K562 (cell line): ENCODE results near the gene MYL5. TPM values are rescaled to one million over a fixed set of nuclear protein-coding genes. Genes with fewer than 3 reads are reported as not detected.

Experiments used
- ATAC-seq: fragments of 200-7000 bp; cut with Tn5 transposase; 3 replicates; pipeline ENCODE4 v1.9.1; 2020; ENCODE audit warnings: moderate library complexity
- BruUV-seq: library from RNA; stranded (reverse); fragments of 400-500 nt; replicated peaks from 2 replicates; lab custom pipeline; 2021; lab: Mats Ljungman, UMichigan
- CTCF ChIA-PET: fragments of 300-600 bp; formaldehyde crosslinking; extraction: SDS; loops from one replicate; lab custom pipeline; 2021; ENCODE audit warnings: low intra/inter-chr PET ratio; lab: Yijun Ruan, JAX
- POLR2A ChIA-PET: fragments of 300-600, 350-650 bp; sonication (Branson Sonifier 250); formaldehyde crosslinking; extraction: SDS; loops from one replicate; lab custom pipeline; 2021; ENCODE audit warnings: antibody characterized with exemption, inconsistent platforms; lab: Yijun Ruan, JAX
- DNase-seq, 4 experiments: peaks; one replicate each; pipeline versions ENCODE4 v3.0.0 to v3.0.0-alpha.2; 2011 to 2018; ENCODE audit warnings: low spot score in 3 of 4, mixed read lengths in 3 of 4; ENCODE audit errors: extremely low read depth in 1 of 4
- FAIRE-seq: peaks from 2 replicates; lab custom pipeline; 2011; peaks lifted over from hg19 to GRCh38; lab: Jason Lieb, UNC
- H2AFZ ChIP-seq: 2 replicates; pipeline ENCODE4 v1.6.0; 2011; ENCODE audit warnings: low read depth, low read length, control low read depth, inconsistent platforms
- H3K27ac ChIP-seq: fragments of 200-600 bp; 3 replicates; pipeline ENCODE4 v1.8.0; 2011; ENCODE audit warnings: low read depth, mild to moderate bottlenecking, control low read depth, inconsistent platforms, low read length, moderate library complexity, mixed read lengths; ENCODE audit errors: extremely low read depth
- H3K27me3 ChIP-seq, 2 experiments: fragments of 300-600 bp in 1 of 2; 2 replicates in 1 of 2; 3 replicates in 1 of 2; pipeline versions ENCODE4 v1.6.0 to v1.8.0; 2011; ENCODE audit warnings: inconsistent platforms in 2 of 2, low read length in 2 of 2, mild to moderate bottlenecking in 1 of 2, mixed read lengths in 1 of 2, moderate library complexity in 1 of 2; ENCODE audit not compliant: control insufficient read depth in 2 of 2, insufficient read depth in 2 of 2
- H3K36me3 ChIP-seq: fragments of 300-600 bp; 3 replicates; pipeline ENCODE4 v1.8.0; 2011; ENCODE audit warnings: mild to moderate bottlenecking, low read length, inconsistent platforms; ENCODE audit not compliant: control insufficient read depth, insufficient read depth
- H3K4me1 ChIP-seq, 2 experiments: fragments of 200-600 bp in 1 of 2; replicated peaks in 1 of 2; 2 replicates in 1 of 2; 3 replicates in 1 of 2; pipeline versions ENCODE4 v1.5.1 to v1.8.0; 2011; ENCODE audit warnings: inconsistent platforms in 2 of 2, low read length in 2 of 2, mild to moderate bottlenecking in 1 of 2, mixed read lengths in 1 of 2, moderate library complexity in 1 of 2; ENCODE audit not compliant: control insufficient read depth in 2 of 2, insufficient read depth in 2 of 2
- H3K4me2 ChIP-seq: 2 replicates; pipeline ENCODE4 v1.6.1; 2011; ENCODE audit warnings: low read length, control low read depth, inconsistent platforms, mixed read lengths; ENCODE audit not compliant: insufficient read depth
- H3K4me3 ChIP-seq: fragments of 200-600 bp; sonication (generic), shearing (Covaris generic); 2 replicates; pipeline ENCODE4 v1.5.1; 2016; ENCODE audit warnings: control low read depth, inconsistent platforms
- H3K79me2 ChIP-seq: fragments of 200-600 bp; 3 replicates; pipeline ENCODE4 v1.8.0; 2011; ENCODE audit warnings: low read length, inconsistent platforms; ENCODE audit not compliant: control insufficient read depth, insufficient read depth
- H3K9ac ChIP-seq, 2 experiments: 2 replicates each; pipeline versions ENCODE4 v1.6.0 to v1.6.1; 2011; ENCODE audit warnings: low read depth in 2 of 2, low read length in 2 of 2, control low read depth in 1 of 2, inconsistent platforms in 1 of 2, mild to moderate bottlenecking in 1 of 2, mixed read lengths in 1 of 2; ENCODE audit not compliant: insufficient read depth in 1 of 2
- H3K9me1 ChIP-seq: one replicate; pipeline ENCODE4 v1.6.0; 2011; ENCODE audit warnings: inconsistent platforms, mild to moderate bottlenecking, low read length, moderate library complexity; ENCODE audit not compliant: control insufficient read depth, insufficient read depth
- H3K9me3 ChIP-seq: replicated peaks from 2 replicates; pipeline ENCODE4 v1.5.1; 2011; ENCODE audit warnings: low read depth, low read length, inconsistent platforms; ENCODE audit not compliant: control insufficient read depth, insufficient read depth
- H4K20me1 ChIP-seq: replicated peaks from 2 replicates; pipeline ENCODE4 v1.6.1; 2011; ENCODE audit warnings: low read length, inconsistent platforms, mixed read lengths; ENCODE audit not compliant: control insufficient read depth, insufficient read depth
- CEBPB ChIP-seq: fragments of 450-650 bp; IDR thresholded peaks from 2 replicates; pipeline ENCODE4 v1.6.1; 2016; ENCODE audit warnings: missing genetic modification characterization, missing compliant biosample characterization
- ETV5 ChIP-seq: sonication (generic); formaldehyde crosslinking; IDR thresholded peaks from 2 replicates; pipeline ENCODE4 v1.4.0; 2020; ENCODE audit warnings: low read depth, mild to moderate bottlenecking, missing genetic modification reagents
- HDAC8 ChIP-seq: fragments of 450-650 bp; IDR thresholded peaks from 2 replicates; pipeline ENCODE4 v1.6.1; 2016; ENCODE audit warnings: mild to moderate bottlenecking, missing genetic modification characterization, moderate library complexity, missing compliant biosample characterization
- TFE3 ChIP-seq: fragments of 450-650 bp; formaldehyde crosslinking; IDR thresholded peaks from 2 replicates; pipeline ENCODE4 v1.4.0; 2020; ENCODE audit warnings: mild to moderate bottlenecking, mixed read lengths
- USF1 ChIP-seq: sonication (generic); formaldehyde crosslinking; IDR thresholded peaks from 2 replicates; pipeline ENCODE4 v1.9.0; 2022; ENCODE audit warnings: mild to moderate bottlenecking, missing genetic modification reagents
- ZNF121 ChIP-seq: sonication (generic); formaldehyde crosslinking; conservative IDR thresholded peaks from 2 replicates; pipeline ENCODE4 v1.8.0; 2022; ENCODE audit warnings: missing genetic modification reagents
- ZNF41 ChIP-seq: fragments of 250-450 bp; sonication (Bioruptor Pico); conservative IDR thresholded peaks from 2 replicates; pipeline ENCODE4 v1.4.0; 2020; ENCODE audit warnings: mild to moderate bottlenecking
- WGBS: fragments of 100-300 bp; shearing (Covaris generic); methylation state at CpG from one replicate; pipeline ENCODE4 v1.1.6; 2016; ENCODE audit warnings: low coverage, mixed read lengths; ENCODE audit not compliant: insufficient coverage; ENCODE audit errors: missing lambda C conversion rate; 5-methylcytosine and 5-hydroxymethylcytosine counted together
- in situ Hi-C: fragments of 300-500 bp; cut with MboI; formaldehyde crosslinking; loops from 4 replicates; pipeline ENCODE4 v1.15.0; 2018; ENCODE audit warnings: inconsistent platforms, mixed read lengths
- intact Hi-C: fragments of 100-400 bp; cut with micrococcal nuclease; formaldehyde crosslinking; loops from 2 replicates; pipeline ENCODE4 v1.14.2; 2022
- polyA plus RNA-seq, 8 experiments: library from polyadenylated mRNA; depleted of rRNA in 4 of 8; stranded (reverse) in 5 of 8; unstranded in 3 of 8; fragments of >200 nt; fragmentation: Nextera tagmentation in 2 of 8; fragmentation: Illumina TruSeq in 1 of 8; extraction: Ambion mirVana in 2 of 8; extraction: Trizol in 1 of 8; gene quantifications; 2 replicates each; pipeline versions ENCODE4 v1.2.1 to v1.2.3, GENCODE V29; 2011 to 2014; ENCODE audit warnings: inconsistent platforms in 1 of 8, missing spikeins in 1 of 8
- total RNA-seq, 7 experiments: library from RNA; depleted of rRNA in 6 of 7; stranded (reverse); fragments of >200 nt in 6 of 7; fragmentation: Illumina TruSeq in 2 of 7; extraction: Trizol in 2 of 7; gene quantifications; 2 replicates each; pipeline versions ENCODE4 v1.2.1 to v1.2.3, GENCODE V29; 2011 to 2021; ENCODE audit warnings: low replicate concordance in 1 of 7

Gene MYL5
- total and polyA plus RNA-seq, 9 of the 15 experiments (the other 6 are each of a cell fraction or from before 2014, with no cell fraction given): 1.4 to 10.0 (median 4.1) TPM

- FAIRE-seq (no peak), ATAC-seq (no peak), DNase-seq (no peak)
- H3K4me3 ChIP-seq: no peak overlapping the region
- H3K9me3 ChIP-seq: no peaks in the 10 kb centered on the region
- H3K4me1 ChIP-seq: peaks cover 0 to 42% of the 10 kb centered on the region in 2 experiments; a peak in 2 of 5 replicates
- no peak overlapping the region for H3K4me2 ChIP-seq
- ChIA-PET CTCF (no interaction called here), POLR2A (interaction anchor here (0.8 kb wide), 1 partner anchor 10 kb away, joined by 3 read pairs; the partner anchor contains the start of genes ATP5ME and MYL5)
- no TSS peak for BruUV-seq
- in situ Hi-C loops (no loop called here), intact Hi-C loops (no loop called here)
- peaks cover 21 to 52% of the 10 kb centered on the region in 2 experiments; a peak in 3 of 5 replicates for H3K27me3 ChIP-seq
- no peaks in the 10 kb centered on the region for H3K79me2 ChIP-seq
- no peaks in the 10 kb centered on the region for H3K36me3 ChIP-seq
- H2AFZ ChIP-seq: no peak overlapping the region
- WGBS: 7% methylated on average over 16 of the region's 24 CpGs
- H4K20me1 ChIP-seq: no peaks in the 10 kb centered on the region
- no peak for TF ChIP-seq ETV5 (CRISPR knock-in tag)
- TF ChIP-seq HDAC8 (tag): no peak
- peak; percentile 49 for TF ChIP-seq ZNF121 (CRISPR knock-in tag)
- 0 out of 2 replicates have a peak, but pooled peaks have one; percentile 19 for TF ChIP-seq CEBPB (tag)
- no peak overlapping the region for H3K27ac ChIP-seq
- no peaks in the 10 kb centered on the region for H3K9me1 ChIP-seq
- H3K9ac ChIP-seq: no peak overlapping the region
These were observed 9.6 kb upstream of the MYL5 start for GRCh38 chr4:664713-665231.

GRCh38 chr4:665381-665750 is 9.0 kb upstream of the MYL5 start:
- BruUV-seq: no TSS peak
- H3K4me2 ChIP-seq: no peak overlapping the region
- 2% methylated on average over 12 of the region's 12 CpGs for WGBS
- H3K9ac ChIP-seq: no peak overlapping the region
- no peaks in the 10 kb centered on the region for H3K9me1 ChIP-seq
- no peak overlapping the region for H2AFZ ChIP-seq
- in situ Hi-C loops: no loop called here
- H3K27ac ChIP-seq: no peak overlapping the region
- no peak for ATAC-seq
- peak; percentile 23 for TF ChIP-seq TFE3 (CRISPR knock-in tag)
- TF ChIP-seq USF1 (CRISPR knock-in tag): 0 out of 2 replicates have a peak, but pooled peaks have one; percentile 10
- no peak for TF ChIP-seq ZNF41
- intact Hi-C loops: no loop called here
- CTCF ChIA-PET: no interaction called here
- no peaks in the 10 kb centered on the region for H4K20me1 ChIP-seq
- no peaks in the 10 kb centered on the region for H3K36me3 ChIP-seq
- H3K9me3 ChIP-seq: no peaks in the 10 kb centered on the region
- no peak for DNase-seq
- peaks cover 21 to 52% of the 10 kb centered on the region in 2 experiments; a peak in 3 of 5 replicates for H3K27me3 ChIP-seq
- H3K4me3 ChIP-seq: no peak overlapping the region
- peaks cover 0 to 42% of the 10 kb centered on the region in 2 experiments; a peak in 2 of 5 replicates for H3K4me1 ChIP-seq
- FAIRE-seq: no peak
- no peaks in the 10 kb centered on the region for H3K79me2 ChIP-seq
- POLR2A ChIA-PET: interaction anchor here (0.8 kb wide), 1 partner anchor 9 kb away, joined by 3 read pairs; the partner anchor contains the start of genes ATP5ME and MYL5
